GM19035 (cell line): Measurements from ENCODE around the gene MPZL3.

Experiments
- ATAC-seq: cut with Tn5 transposase; IDR thresholded peaks from one replicate; pipeline ENCODE4 v1.9.1; 2021; ENCODE audit not compliant: unreplicated experiment

The MPZL3 gene

DNA sequence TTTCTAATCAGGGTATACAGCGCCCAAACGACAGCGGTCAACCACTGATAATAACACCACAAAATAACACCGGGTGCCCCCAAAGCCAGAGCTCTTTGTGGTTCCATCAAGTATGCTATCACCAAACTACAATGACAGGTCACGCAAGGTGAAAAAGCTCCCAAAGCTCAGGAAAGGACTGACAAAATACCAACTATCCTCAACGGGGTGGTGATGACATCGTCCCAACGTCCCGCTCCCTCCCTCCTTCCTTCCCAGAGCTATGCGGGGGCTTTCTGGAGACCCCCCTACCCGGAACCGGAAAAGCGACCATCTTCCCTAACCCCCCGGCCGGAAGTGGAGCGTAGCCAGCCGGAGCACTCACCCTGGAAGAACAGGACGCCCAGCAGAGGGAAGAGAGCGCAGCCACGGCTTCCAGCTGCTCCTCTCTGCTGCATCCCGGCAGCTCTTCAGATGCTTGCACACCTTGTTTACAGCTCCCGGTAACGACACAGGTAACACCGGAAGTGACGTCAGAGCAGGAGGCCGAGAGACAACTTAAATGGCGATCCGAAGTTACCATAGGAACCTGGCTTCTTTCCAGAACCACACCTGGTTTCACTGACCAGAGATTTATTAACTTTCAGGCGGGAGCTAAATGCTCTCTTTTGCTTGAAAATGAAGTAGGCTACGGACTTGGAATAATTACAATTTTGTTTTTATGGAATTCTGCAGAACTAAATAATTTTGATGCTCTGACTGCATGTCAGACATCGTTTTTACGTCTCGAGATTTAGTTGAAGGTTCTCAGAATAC, at the start of gene MPZL3:
TSS of gene MPZL3 (minus strand) at position 508 of the 795 bp plus-strand sequence. CDS start at position 437, 71 bp downstream.
- peak; percentile 87 for ATAC-seq

DNA sequence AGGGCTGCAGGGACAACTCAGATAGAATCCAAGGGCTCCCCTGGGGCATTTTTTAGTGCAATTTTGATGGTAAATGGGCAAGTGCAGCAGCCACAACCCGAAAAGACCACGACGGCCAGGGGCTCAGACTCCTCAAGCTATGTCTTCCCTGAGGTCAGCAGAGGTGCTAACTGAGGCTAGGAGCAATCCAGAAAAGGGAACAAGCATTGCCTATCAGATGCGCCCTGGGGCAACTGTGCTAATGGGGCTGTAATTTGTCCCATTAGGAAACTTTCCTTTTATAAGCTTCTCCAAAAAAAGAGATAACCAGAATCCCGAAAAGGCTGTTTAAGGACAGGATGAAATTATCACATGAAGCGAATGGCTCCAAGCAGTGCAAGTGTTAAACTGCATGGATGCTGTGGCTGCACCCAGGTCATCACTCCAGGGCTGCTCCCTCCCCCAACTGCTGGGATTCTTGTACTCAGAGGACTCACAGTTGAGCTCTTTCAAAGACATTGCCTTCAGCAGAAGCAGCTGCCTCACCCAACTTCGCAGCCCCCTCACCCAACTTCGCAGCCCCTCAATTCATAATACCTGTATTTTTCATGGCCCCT, 49.5 kb upstream of the MPZL3 start:
- no peak for ATAC-seq

- ATAC-seq, result no peak
Measured at GRCh38 chr11:118295815-118296454, 43.8 kb upstream of the MPZL3 start.

- no peak for ATAC-seq
Measured at GRCh38 chr11:118295199-118295598, 43.0 kb upstream of the MPZL3 start.

DNA sequence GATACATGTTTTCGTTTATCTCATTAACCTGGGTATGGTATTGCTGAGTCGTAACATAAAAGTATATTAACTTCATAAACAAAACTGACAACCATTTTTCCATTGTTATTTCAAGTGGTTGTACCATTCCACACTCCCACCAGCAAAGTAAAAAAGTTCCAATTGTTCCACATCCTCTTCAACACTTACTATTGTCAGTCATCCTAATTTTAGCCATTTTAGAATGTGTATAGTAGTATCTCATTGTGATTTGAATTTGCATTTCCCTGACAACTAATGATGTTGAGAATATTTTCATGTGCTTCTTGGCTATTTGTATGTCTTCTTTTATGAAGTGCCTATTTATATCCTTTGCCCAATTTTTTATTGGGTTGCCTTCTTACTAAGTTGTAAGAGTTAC, 41.9 kb upstream of the MPZL3 start:
- no peak for ATAC-seq

DNA sequence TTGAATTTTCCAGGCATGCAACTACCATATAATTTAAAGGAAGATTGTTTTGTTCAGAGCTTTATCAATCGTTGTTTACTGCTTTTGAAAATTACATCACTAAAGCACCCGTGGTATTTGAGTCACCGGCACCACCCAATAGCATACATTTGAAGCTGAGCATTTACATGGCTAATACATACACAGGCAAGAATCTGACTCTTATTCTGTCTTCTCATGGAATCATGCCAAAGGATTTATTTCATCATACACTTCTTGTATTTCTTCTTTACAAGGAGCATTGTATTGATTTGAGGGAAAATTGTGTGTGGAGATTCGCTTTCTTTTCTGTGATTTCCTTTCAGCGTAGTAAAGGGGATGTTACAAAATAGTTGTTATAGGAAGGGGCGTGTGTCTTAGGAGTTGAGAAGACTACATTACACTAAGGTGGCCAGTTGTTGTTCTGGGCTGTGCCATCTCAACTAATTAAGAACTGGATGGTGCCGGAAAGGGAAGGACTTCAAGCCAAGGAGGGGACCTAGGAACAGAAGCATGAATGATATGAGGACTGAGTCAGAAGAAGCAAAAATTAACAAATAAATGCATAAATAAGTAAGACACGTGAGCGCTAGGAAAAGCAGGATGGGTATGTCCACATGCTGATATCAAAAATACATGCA, 39.4 kb upstream of the MPZL3 start:
- no peak for ATAC-seq

DNA sequence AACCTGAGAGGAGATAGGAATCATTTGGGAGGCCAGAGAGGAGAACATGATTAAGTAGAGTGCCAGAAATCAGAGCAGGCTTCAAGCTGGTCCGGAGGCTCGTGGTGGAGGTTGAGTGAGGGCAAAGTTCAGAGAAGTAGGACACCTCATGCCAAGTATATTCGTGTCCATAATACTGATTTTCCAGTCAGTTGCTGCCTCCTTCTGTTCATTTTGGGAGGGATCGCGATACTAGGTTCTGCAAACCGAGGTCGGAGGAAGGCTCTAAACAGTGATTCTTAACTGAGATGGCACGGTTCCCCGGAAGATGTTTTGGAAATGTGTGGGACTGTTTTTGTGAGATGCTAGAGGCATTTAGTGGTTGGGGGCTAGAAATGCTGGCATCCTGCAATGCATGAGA, 38.8 kb upstream of the MPZL3 start:
- ATAC-seq, result no peak

DNA sequence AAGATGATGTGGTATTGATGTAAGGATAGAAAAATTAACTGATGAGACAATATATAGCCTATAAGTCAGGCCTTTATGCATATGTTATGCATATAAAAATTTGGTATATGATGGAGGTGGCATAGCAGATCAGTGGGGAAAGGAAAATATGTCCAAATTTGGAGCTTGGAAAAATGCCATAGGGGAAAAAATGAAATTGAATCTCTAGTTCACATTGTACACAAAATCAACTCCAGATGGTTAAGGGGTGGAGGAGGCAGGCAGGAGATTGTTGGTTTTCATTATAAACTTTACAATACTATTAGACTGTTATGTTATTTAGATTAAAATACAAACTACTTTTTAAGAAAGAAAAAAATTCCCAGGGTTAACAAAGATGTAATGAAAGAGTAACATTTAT, 37.2 kb upstream of the MPZL3 start:
- ATAC-seq, result no peak

DNA sequence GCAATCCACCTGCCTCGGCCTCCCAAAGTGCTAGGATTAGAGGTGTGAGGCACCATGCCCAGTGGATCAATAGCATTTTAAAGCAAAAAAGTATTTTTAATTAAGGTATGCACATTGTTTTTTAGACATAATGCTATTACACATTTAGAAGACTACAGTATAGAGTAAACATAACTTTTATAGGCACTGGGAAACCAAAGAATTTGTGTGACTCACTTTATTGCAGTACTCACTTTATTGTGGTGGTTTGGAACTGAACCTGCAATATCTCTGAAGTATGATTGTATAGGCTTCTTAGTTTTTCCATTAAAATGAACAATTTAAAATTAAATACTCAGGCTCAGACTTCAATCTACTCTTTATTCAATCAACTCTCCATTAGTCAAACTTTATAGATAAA, 34.8 kb upstream of the MPZL3 start:
- ATAC-seq, result no peak

DNA sequence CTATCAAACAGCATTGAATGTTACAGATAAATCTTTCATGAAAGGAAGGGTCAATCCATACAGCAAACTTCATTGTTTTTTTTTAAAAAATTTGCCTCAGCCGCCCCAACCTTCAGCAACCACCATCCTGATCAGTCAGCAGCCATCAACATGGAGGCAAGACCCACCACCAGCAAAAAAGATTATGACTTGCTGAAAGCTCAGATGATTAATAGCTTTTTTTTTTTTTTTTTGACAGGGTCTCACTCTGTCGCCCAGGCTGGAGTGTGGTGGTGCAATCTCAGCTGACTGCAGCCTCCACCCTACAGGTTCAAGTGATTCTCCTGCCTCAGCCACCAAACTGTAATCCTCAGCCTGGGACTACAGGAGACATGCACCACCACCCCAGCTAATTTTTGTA, 34.4 kb upstream of the MPZL3 start:
- no peak for ATAC-seq

DNA sequence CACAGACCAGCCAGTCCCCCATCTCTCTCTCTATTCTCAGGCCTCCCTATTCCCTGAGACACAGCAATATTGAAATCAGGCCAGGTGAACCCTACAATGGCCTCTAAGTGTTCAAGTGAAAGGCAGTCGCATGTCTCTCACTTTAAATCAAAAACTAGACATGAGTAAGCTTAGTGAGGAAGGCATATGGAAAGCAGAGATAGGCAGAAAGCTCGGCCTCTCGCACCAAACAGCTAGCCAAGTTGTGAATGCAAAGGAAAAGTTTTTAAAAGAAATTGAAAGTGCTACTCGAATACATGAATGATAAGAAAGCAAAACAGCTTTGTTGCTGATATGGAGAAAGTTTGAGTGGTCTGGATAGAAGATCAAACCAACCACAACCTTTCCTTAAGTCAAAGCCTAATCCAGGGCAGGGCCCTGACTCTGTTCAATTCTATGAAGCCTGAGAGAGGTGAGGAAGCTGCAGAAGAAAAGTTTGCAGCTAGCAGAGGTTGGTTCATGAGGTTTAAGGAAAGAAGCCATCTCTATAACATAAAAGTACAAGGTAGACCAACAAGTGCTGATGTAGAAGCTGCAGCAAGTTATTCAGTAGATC, 31.7 kb upstream of the MPZL3 start:
- no peak for ATAC-seq

GRCh38 chr11:118283037-118283636, 31.0 kb upstream of the MPZL3 start:
- ATAC-seq, result no peak

- no peak for ATAC-seq
Measured at GRCh38 chr11:118282606-118283005, 30.4 kb upstream of the MPZL3 start.

DNA sequence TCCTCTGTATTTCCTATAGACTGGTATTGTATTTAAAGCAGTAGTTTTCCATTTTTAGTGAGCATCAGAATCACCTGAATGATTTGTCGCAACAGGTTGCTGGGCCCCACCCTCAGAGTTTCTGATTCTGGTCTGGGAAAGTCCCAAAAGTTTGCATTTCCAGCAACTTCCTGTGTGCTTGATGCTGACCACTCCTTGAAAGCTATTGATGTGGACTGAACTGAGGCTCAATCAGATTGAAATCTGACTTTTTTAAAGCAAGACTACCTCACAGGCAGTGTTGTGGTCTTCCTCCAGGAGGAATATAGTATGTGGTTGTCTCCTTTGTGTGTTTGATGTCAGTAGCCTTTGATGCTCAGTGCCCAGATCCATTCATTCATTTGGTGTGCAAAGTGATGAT, 29.1 kb upstream of the MPZL3 start:
- ATAC-seq, result no peak

DNA sequence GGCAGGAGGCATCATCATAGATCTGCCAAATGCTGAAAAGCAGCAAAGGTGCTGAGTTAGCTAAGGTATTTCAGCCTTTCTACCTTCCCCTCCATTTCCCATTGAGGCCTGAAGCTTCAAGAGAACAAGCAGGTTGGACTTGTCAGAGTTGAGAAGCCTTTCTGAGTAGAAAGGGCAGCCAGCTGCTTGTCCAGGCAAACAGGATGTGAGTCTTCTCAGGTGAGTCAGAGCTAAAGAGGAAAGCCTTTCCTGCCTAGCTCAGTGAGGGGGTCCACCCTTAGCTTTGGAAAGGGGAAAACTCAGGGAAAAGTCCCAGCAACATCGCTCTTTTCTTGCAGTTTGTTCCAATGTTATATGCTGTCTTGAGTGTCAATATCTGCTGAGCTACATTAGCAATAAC, 25.1 kb upstream of the MPZL3 start:
- no peak for ATAC-seq

- ATAC-seq, result no peak
Measured at GRCh38 chr11:118276422-118276821, 24.3 kb upstream of the MPZL3 start.

GRCh38 chr11:118275176-118275575, 23.0 kb upstream of the MPZL3 start:
- ATAC-seq, result no peak

DNA sequence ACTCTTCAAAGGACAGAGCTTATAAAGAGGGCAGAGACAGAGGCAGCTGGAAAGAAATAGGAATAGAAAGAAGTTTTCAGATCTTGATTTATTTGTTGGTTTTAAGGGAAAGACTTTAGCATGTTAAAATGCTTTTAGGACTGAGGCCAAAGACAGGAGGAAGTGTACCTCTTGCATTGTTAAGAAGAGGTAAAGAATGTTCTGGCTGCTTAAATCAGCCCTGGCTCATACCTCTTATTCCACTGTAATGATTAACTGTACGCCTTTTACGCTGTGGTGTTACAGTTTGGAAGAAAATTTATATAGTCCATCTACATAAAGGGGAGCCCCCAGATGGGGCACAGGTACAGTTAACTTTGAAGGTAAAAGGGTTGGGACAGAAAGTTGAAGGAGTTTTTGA, 22.0 kb upstream of the MPZL3 start:
- no peak for ATAC-seq

DNA sequence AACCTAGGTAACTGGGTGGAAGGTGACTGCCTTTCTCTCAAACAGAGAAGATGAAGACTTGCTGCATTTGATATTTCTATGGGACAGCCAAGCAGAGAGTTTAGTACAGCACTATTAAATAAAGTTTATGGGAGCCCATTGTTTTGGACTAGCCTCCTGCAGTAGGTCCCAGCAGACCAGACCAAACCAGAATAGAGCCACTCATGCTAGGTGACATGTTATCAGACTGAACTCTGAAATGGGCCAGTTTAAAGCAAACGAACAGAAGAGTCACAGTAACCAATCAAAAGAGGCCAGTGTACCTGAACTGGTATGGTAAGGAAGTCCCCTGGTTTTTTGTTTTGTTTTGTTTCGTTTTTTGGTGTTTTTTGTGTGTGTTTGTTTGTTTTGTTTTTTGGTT, 19.8 kb upstream of the MPZL3 start:
- no peak for ATAC-seq

DNA sequence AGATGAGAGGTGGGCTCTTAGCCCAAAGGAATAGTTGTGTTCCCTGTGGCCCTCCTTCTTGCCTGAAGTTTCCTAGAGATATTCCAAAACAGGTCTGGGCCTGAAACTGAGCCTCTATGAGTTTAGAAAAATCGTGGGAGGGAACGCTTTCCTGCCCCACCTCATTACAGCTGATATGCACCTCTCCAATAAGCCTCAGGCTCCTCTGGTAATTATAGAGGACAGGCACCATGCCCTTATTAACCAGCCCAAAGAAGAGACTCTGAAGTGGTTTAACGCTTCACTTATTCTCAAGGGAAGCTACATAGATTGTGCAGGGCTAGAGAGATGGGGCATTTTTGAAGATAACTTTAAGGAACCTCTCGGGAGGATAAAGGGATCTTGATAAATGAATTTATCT, 15.3 kb upstream of the MPZL3 start:
- ATAC-seq, result no peak

DNA sequence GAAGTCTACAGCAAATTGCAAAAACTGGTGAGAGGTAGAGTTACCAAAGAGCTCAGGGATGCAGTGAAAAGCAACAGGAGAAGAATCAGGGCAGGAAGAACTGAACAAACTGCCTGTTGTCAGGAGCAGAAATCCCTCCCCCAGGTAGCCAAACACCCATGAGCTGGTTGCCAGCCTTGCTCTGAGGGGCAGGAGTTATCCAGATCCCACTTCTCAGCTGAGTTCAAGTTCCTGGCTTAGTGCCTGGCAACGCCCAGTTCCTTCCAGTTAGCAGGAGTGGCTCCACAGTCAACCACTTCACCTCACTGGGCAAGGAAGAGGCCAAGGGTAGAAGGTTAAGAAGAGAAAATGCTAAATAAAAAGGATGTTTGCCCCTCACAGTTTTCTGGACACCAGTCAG, 13.8 kb upstream of the MPZL3 start:
- no peak for ATAC-seq
